Measurements from ENCODE around the gene ARNT2.

DNA sequence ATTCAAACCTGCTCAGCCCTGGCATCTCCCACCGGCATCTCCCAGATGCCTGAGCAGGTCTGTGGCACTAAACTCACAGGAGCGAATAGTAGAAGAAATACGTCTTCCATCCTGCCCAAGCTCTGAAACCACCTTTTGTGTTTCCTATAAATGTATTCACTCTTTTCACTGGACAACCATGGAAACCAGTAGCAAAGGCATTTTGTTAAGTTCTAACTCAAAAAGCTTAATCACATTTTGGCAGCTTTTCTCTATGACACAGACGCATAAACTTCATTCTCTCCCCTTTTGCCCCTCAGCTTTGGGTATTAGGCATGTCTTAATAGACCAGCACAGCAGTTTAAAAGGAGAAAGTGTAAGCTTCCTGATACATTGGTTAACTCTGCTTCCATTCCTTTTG is 24.5 kb upstream of the ARNT2 start:
- TF ChIP-seq POLR2A (IDR thresholded peaks at IDR 0.05; ENCODE audit: low read length): no peak
- TF ChIP-seq GATA1 (IDR thresholded peaks at IDR 0.05; ENCODE audit: low read depth, low read length): no peak
